Kidney capillary endothelial cell (primary cell): ENCODE data around the gene SPPL2A.
"Not testable (repeated sequence)": the region's sequence is repeated elsewhere in the genome, so short reads cannot be mapped to it uniquely, and the experiment has no call there.

Source experiments
- DNase-seq: peaks from one replicate; pipeline ENCODE4 v3.0.0-alpha.2; 2018; ENCODE audit warnings: low spot score

SPPL2A gene

GRCh38 chr15:50767332-50767861 lies 1.9 kb upstream of the SPPL2A start:
- no peak for DNase-seq

- DNase-seq, result peak; percentile 21
Observed at GRCh38 chr15:50764461-50765194, 878 bp downstream of the SPPL2A start.

GRCh38 chr15:50758712-50759205 lies 6.7 kb downstream of the SPPL2A start:
- no peak for DNase-seq

- no peak for DNase-seq
Observed at GRCh38 chr15:50753463-50753862, 12.0 kb downstream of the SPPL2A start.

- DNase-seq, result no peak
Observed at GRCh38 chr15:50751394-50751793, 14.1 kb downstream of the SPPL2A start.

- no peak for DNase-seq
Observed at GRCh38 chr15:50750227-50750705, 15.2 kb downstream of the SPPL2A start.

GRCh38 chr15:50747523-50747922 lies 18.0 kb downstream of the SPPL2A start:
- DNase-seq, result no peak

GRCh38 chr15:50744601-50745000 lies 20.9 kb downstream of the SPPL2A start:
- no peak for DNase-seq

GRCh38 chr15:50740955-50741354 lies 24.6 kb downstream of the SPPL2A start:
- no peak for DNase-seq

- no peak for DNase-seq
Observed at GRCh38 chr15:50736823-50737222, 28.7 kb downstream of the SPPL2A start.

- DNase-seq, result no peak
Observed at GRCh38 chr15:50735156-50735555, 30.4 kb downstream of the SPPL2A start.

- no peak for DNase-seq
Observed at GRCh38 chr15:50726315-50726714, 39.2 kb downstream of the SPPL2A start.

- no peak for DNase-seq
Observed at GRCh38 chr15:50718700-50719125, 46.8 kb downstream of the SPPL2A start.

GRCh38 chr15:50712018-50712417 lies 53.5 kb downstream of the SPPL2A start:
- no peak for DNase-seq

- DNase-seq, result no peak
Observed at GRCh38 chr15:50710585-50710984, 54.9 kb downstream of the SPPL2A start.

GRCh38 chr15:50707878-50708427 lies 57.6 kb downstream of the SPPL2A start:
- DNase-seq, result no peak

GRCh38 chr15:50702762-50703334 lies 62.7 kb downstream of the SPPL2A start:
- DNase-seq, result no peak

- DNase-seq, result no peak
Observed at GRCh38 chr15:50698101-50698500, 67.4 kb downstream of the SPPL2A start.

- no peak for DNase-seq
Observed at GRCh38 chr15:50697109-50697797, 68.3 kb downstream of the SPPL2A start.

- not testable (repeated sequence) for DNase-seq
Observed at GRCh38 chr15:50694634-50695165, 70.8 kb downstream of the SPPL2A start.

GRCh38 chr15:50687302-50687902 lies 78.1 kb downstream of the SPPL2A start:
- DNase-seq, result no peak
